Vagina (tissue), 2 donors: ENCODE data around the gene RTN3.

ENCODE experiments used
- CTCF ChIP-seq, 3 experiments: fragments of 450-650 bp in 2 of 3; fragments of 200-600 bp in 1 of 3; sonication (generic) in 1 of 3; IDR thresholded peaks; one replicate each; pipeline ENCODE4 v1.5.1; 2017 to 2019; ENCODE audit warnings: antibody characterized with exemption in 3 of 3, mild to moderate bottlenecking in 2 of 3, moderate library complexity in 2 of 3
- POLR2A ChIP-seq, 2 donors: fragments of 450-650 bp; IDR thresholded peaks; one replicate each; pipeline ENCODE4 v1.6.1; 2017; ENCODE audit warnings: antibody characterized with exemption in 2 of 2, mild to moderate bottlenecking in 2 of 2, moderate library complexity in 2 of 2
- POLR2AphosphoS5 ChIP-seq, 2 donors: sonication (generic); formaldehyde crosslinking; IDR thresholded peaks; one replicate each; pipeline ENCODE4 v1.9.0; 2017; ENCODE audit warnings: antibody characterized with exemption in 2 of 2, mild to moderate bottlenecking in 2 of 2, low read depth in 1 of 2; ENCODE audit not compliant: insufficient read depth in 1 of 2

- no peak for TF ChIP-seq POLR2A (IDR thresholded peaks at IDR 0.05)
- TF ChIP-seq CTCF (IDR thresholded peaks at IDR 0.05): no peak
- TF ChIP-seq POLR2AphosphoS5 (IDR thresholded peaks at IDR 0.05; ENCODE audit: insufficient read depth in 1 of 2, low read depth in 1 of 2): no peak
Measured at GRCh38 chr11:63660972-63661371, 20.3 kb upstream of the RTN3 start.
